22Rv1 (cell line): ENCODE measurements around the gene H1-8.

Source experiments
- CTCF ChIP-seq: fragments of 450-650 bp; IDR thresholded peaks from 2 replicates; pipeline ENCODE4 v1.5.1; 2017; ENCODE audit warnings: mild to moderate bottlenecking
- ZFX ChIP-seq: fragments of 450-650 bp; IDR thresholded peaks from 2 replicates; pipeline ENCODE4 v1.6.1; 2017; ENCODE audit warnings: antibody characterized with exemption, borderline replicate concordance

GRCh38 chr3:129530251-129530791, 12.7 kb upstream of the H1-8 start:
- TF ChIP-seq CTCF = no peak
- no peak for TF ChIP-seq ZFX
